ENCODE data around the gene MCCD1. TPM values are rescaled to one million over a fixed set of nuclear protein-coding genes. Genes with fewer than 3 reads are reported as not detected.
A peak's percentile ranks its signal among the peaks of the same experiment; 100 is the strongest.

MCCD1 gene
- total RNA-seq, 2 donors from 2014 or later: not detected

GRCh38 chr6:31535538-31536324 is 7.0 kb downstream of the MCCD1 start:
- no peaks in the 10 kb centered on the region for H3K9me3 ChIP-seq
- H3K27me3 ChIP-seq: no peaks in the 10 kb centered on the region
- intact Hi-C loops (cut with DNase I): no loop called here
- no peak overlapping the region for H3K4me3 ChIP-seq
- peaks cover 48% of the 10 kb centered on the region for H3K36me3 ChIP-seq
- H3K9ac ChIP-seq (ENCODE audit: low read depth in 2 of 2, low read length in 2 of 2): no peak overlapping the region
- DNase-seq: no peak
- H3K4me1 ChIP-seq: peaks cover 11% of the 10 kb centered on the region
- TF ChIP-seq CTCF (IDR thresholded peaks at IDR 0.05): no peak
- no peak overlapping the region for H3K27ac ChIP-seq

GRCh38 chr6:31538805-31539400 is 10.1 kb downstream of the MCCD1 start:
- no peak for DNase-seq
- peaks cover 34% of the 10 kb centered on the region for H3K36me3 ChIP-seq
- peak overlapping the region in 1 of 2 donors; percentile 1 for H3K9ac ChIP-seq (ENCODE audit: low read depth in 2 of 2, low read length in 2 of 2)
- intact Hi-C loops (cut with DNase I): no loop called here
- no peak overlapping the region for H3K4me3 ChIP-seq
- no peak overlapping the region for H3K27ac ChIP-seq
- H3K4me1 ChIP-seq: peaks cover 11% of the 10 kb centered on the region
- H3K27me3 ChIP-seq: no peaks in the 10 kb centered on the region
- no peaks in the 10 kb centered on the region for H3K9me3 ChIP-seq
- TF ChIP-seq CTCF (IDR thresholded peaks at IDR 0.05): no peak

- no peak for TF ChIP-seq CTCF (IDR thresholded peaks at IDR 0.05)
- H3K27me3 ChIP-seq: no peaks in the 10 kb centered on the region
- no peaks in the 10 kb centered on the region for H3K9me3 ChIP-seq
- peak overlapping the region; percentile 72 for H3K4me3 ChIP-seq
- H3K4me1 ChIP-seq: peaks cover 11% of the 10 kb centered on the region
- peaks cover 17% of the 10 kb centered on the region for H3K36me3 ChIP-seq
- peak overlapping the region; percentile 95 for H3K27ac ChIP-seq
- H3K9ac ChIP-seq (ENCODE audit: low read depth in 2 of 2, low read length in 2 of 2): peak overlapping the region; percentile 72 to 85
- DNase-seq: no peak
- intact Hi-C loops (cut with DNase I): loop anchor here (10.0 kb wide), 1 partner anchor 46 kb away; the partner anchor contains the start of gene MICB
Observed at GRCh38 chr6:31540640-31541039, 11.9 kb downstream of the MCCD1 start.

GRCh38 chr6:31541059-31541657 is 12.4 kb downstream of the MCCD1 start:
- Histone ChIP-seq H3K4me3 (peak overlapping the region; percentile 72), H3K36me3 (peaks cover 12% of the 10 kb centered on the region), H3K27me3 (no peaks in the 10 kb centered on the region), H3K9me3 (no peaks in the 10 kb centered on the region), H3K27ac (peak overlapping the region; percentile 95), H3K4me1 (peaks cover 11% of the 10 kb centered on the region), H3K9ac (ENCODE audit: low read depth in 2 of 2, low read length in 2 of 2) (peak overlapping the region; percentile 72 to 85)
- peak; percentile 73 for DNase-seq
- no peak for TF ChIP-seq CTCF (IDR thresholded peaks at IDR 0.05)
- intact Hi-C loops (cut with DNase I): loop anchor here (10.0 kb wide), 1 partner anchor 46 kb away; the partner anchor contains the start of gene MICB

- peak within 1 kb of the TSS; percentile 77 to 85 for H3K9ac ChIP-seq (ENCODE audit: low read depth in 2 of 2, low read length in 2 of 2)
- H3K27me3 ChIP-seq: no peaks in the 10 kb centered on the region
- TF ChIP-seq CTCF (IDR thresholded peaks at IDR 0.05): no peak
- H3K36me3 ChIP-seq: peaks cover 11% of the 10 kb centered on the region
- peaks cover 11% of the 10 kb centered on the region for H3K4me1 ChIP-seq
- peak; percentile 96 for DNase-seq
- H3K27ac ChIP-seq: peak within 1 kb of the TSS; percentile 95
- no peaks in the 10 kb centered on the region for H3K9me3 ChIP-seq
- intact Hi-C loops (cut with DNase I): loop anchor here (10.0 kb wide), 1 partner anchor 47 kb away; the partner anchor contains the start of gene MICB
- H3K4me3 ChIP-seq: peak within 1 kb of the TSS; percentile 72
Observed at GRCh38 chr6:31541658-31542521, 13.1 kb downstream of the MCCD1 start, which contains the start of gene DDX39B. DDX39B (minus strand) TSS chr6:31542003; CDS start chr6:31540532, 1,471 bp downstream.

All from colonic mucosa (tissue), 4 donors.